ENCODE measurements around the gene TMEM79.

Gene TMEM79

DNA sequence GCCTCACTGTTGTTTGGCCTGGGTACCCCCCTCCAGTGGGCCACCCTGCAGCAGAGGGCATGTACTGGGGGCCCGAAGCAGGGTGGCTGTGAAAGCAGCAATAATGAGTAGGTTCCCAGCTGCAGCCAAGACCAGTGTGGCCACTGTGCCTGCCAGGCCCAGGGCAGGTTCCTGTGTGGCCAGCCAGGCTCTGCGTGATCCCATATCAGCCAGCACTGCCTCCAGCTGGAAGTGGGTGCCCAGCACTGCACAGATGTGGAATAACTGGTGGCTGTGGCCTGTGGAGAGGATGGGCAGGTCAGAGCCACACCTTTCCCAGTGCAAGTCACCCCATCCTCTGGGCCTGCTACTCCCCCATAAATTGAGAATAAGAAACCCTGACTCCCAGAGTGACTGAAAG lies 40.0 kb upstream of the TMEM79 start:
- no peak for TF ChIP-seq CTCF (IDR thresholded peaks at IDR 0.05; ENCODE audit: extremely low read depth, insufficient read depth, missing control alignments)
- DNase-seq (ENCODE audit: low spot score), result no peak
- in situ Hi-C loops (cut with MboI; ENCODE audit: low pct_unique_long_range_greater_than_20kb, low sequenced_read_pairs, unreplicated experiment), result no loop called here

DNA sequence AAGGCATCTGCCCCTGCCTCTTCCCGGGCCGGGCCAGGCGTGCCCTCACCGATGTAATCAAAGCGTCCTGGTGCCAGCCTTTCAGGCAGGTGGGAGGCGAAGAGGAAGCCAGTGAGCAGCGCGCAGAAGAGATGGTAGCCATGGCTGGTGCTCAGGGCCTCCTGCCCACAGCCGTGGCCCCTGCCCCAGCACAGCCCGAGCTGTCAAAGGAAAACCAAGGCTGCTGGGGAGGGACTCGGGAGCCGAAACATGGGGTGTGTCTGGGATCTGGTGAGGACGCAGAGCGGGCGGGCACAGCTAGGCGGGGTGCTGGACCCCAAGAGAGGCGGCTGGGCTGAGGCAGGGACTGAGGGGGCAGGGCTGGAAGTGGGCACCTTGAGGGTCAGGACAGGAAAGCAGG lies 39.4 kb upstream of the TMEM79 start:
- no peak for TF ChIP-seq CTCF (IDR thresholded peaks at IDR 0.05; ENCODE audit: extremely low read depth, insufficient read depth, missing control alignments)
- no peak for DNase-seq (ENCODE audit: low spot score)
- in situ Hi-C loops (cut with MboI; ENCODE audit: low pct_unique_long_range_greater_than_20kb, low sequenced_read_pairs, unreplicated experiment), result no loop called here

DNA sequence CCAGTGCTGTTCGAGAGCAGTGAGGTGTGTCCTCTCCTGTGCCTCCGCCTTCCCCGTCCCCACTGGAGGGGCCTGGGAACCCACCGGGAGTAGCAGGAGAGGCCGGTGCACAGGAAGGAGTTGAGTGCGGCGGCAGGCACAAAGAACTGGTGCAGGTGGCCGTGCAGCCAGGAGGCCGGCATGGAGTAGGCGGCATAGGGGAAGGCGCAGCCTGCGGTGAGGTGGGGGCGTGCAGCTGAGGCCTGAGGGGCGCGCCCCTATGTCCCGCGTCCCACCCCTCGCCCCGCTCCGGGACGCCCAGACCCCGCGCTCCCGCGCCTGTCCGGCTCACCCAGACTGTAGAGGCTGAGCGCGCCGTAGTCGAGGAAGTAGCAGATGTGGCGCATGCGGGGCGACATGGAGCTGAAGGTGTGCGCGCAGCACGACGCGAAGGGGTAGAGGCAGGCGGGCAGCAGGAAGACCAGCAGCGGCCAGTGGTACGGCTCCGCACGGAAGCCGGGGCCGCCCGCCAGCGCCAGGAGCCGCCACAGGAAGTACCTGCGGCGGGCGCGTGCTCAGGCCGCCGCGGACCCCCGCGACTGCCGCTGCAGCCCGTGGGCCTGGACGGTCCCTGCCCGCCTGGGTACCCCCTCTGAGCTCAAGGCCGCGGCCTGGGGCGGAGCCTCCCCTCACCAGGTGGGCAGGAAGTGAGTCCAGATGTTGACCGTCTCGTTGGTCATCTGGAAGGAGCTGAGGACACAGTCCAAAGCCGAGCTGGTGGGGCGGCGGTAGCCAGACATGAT lies 38.5 kb upstream of the TMEM79 start:
- peak; percentile 66 for DNase-seq (ENCODE audit: low spot score)
- in situ Hi-C loops (cut with MboI; ENCODE audit: low pct_unique_long_range_greater_than_20kb, low sequenced_read_pairs, unreplicated experiment), result no loop called here
- no peak for TF ChIP-seq CTCF (IDR thresholded peaks at IDR 0.05; ENCODE audit: extremely low read depth, insufficient read depth, missing control alignments)

- no peak for TF ChIP-seq CTCF (IDR thresholded peaks at IDR 0.05; ENCODE audit: extremely low read depth, insufficient read depth, missing control alignments)
- in situ Hi-C loops (cut with MboI; ENCODE audit: low pct_unique_long_range_greater_than_20kb, low sequenced_read_pairs, unreplicated experiment), result no loop called here
- DNase-seq (ENCODE audit: low spot score), result peak; percentile 58
Observed at GRCh38 chr1:156246241-156246780, 37.8 kb upstream of the TMEM79 start.

DNA sequence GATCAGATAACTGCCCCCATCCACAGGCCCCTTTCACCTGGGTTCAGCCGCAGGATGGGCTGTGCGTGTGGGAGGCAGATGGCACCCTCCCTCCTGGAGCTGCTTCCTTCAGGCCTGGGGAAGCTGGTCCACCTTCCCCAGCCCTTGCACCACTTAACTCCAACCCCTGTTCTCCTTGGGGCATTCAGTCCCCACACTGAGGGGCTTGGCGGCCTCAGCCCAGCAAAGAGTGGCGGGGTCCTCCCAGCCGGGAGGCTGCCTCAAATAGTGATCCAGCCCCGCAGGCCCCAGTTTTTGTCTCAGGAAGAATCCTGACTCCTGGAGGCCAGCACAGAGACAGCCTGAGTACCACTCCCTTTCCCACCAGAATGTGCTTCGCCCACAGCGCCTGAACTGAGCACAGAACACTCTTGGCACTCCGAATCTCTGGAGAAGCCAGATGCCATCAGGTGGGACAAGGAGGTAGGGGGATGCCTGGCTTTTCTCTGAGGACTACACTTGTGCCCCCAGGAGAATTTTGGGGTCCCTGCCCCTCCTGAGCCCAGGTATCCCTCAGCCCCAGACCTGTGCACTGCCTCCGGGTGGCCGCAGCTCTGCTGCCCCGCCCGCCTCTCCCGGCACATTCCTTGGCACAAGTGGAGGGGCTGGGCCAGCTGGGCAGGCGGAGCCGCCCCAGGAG lies 37.2 kb upstream of the TMEM79 start:
- TF ChIP-seq CTCF (IDR thresholded peaks at IDR 0.05; ENCODE audit: extremely low read depth, insufficient read depth, missing control alignments), result no peak
- no peak for DNase-seq (ENCODE audit: low spot score)
- in situ Hi-C loops (cut with MboI; ENCODE audit: low pct_unique_long_range_greater_than_20kb, low sequenced_read_pairs, unreplicated experiment), result no loop called here

- in situ Hi-C loops (cut with MboI; ENCODE audit: low pct_unique_long_range_greater_than_20kb, low sequenced_read_pairs, unreplicated experiment), result no loop called here
- no peak for DNase-seq (ENCODE audit: low spot score)
Observed at GRCh38 chr1:156247460-156248322, 36.4 kb upstream of the TMEM79 start, which contains the start of gene PAQR6. Gene PAQR6, minus strand, starts transcription at chr1:156248056. Its CDS starts 1,325 bp downstream, at chr1:156246731.

More at GRCh38 chr1:156247460-156248322, 36.4 kb upstream of the TMEM79 start, which contains the start of gene PAQR6:
- no peak for TF ChIP-seq CTCF (IDR thresholded peaks at IDR 0.05; ENCODE audit: extremely low read depth, insufficient read depth, missing control alignments)
